GM12878 (cell line): ENCODE measurements around the gene KDELR1. TPM values are rescaled to one million over a fixed set of nuclear protein-coding genes. Genes with fewer than 3 reads are reported as not detected.

Source experiments
- ATAC-seq: fragments of 200-7000 bp; cut with Tn5 transposase; 3 replicates; pipeline ENCODE4 v1.9.1; 2020; ENCODE audit warnings: mild to moderate bottlenecking, moderate library complexity
- BruUV-seq: library from RNA; stranded (reverse); fragments of 400-500 nt; replicated peaks from 2 replicates; lab custom pipeline; 2021; lab: Mats Ljungman, UMichigan
- CTCF ChIA-PET: fragments of 300-600 bp; sonication (Branson Sonifier 250); formaldehyde crosslinking; extraction: SDS; loops from one replicate; lab custom pipeline; 2021; ENCODE audit warnings: inconsistent platforms; lab: Yijun Ruan, JAX
- POLR2A ChIA-PET: fragments of 350-600 bp; formaldehyde crosslinking; extraction: SDS; loops from one replicate; lab custom pipeline; 2021; ENCODE audit warnings: inconsistent platforms; lab: Charles Lee
- RAD21 ChIA-PET: fragments of 300-600 bp; sonication (Branson Sonifier 250); formaldehyde crosslinking; loops from one replicate; lab custom pipeline; 2023; ENCODE audit warnings: antibody characterized with exemption; ENCODE audit not compliant: unreplicated experiment; lab: Charles Lee
- SMC1A ChIA-PET: fragments of 300-600 bp; sonication (Branson Sonifier 250); formaldehyde crosslinking; loops from one replicate; lab custom pipeline; 2023; ENCODE audit not compliant: unreplicated experiment, uncharacterized antibody; lab: Charles Lee
- DNase-seq: peaks from one replicate; pipeline ENCODE4 v3.0.0-alpha.2; 2011; ENCODE audit warnings: low read depth, low spot score
- FAIRE-seq: peaks from 3 replicates; lab custom pipeline; 2011; peaks lifted over from hg19 to GRCh38; lab: Jason Lieb, UNC
- H2AFZ ChIP-seq: 2 replicates; pipeline ENCODE4 v1.6.0; 2011; ENCODE audit warnings: low read depth, low read length, control low read depth; ENCODE audit not compliant: control insufficient read depth
- H3K27ac ChIP-seq: 2 replicates; pipeline ENCODE4 v1.5.1; 2011; ENCODE audit warnings: control low read depth; ENCODE audit not compliant: control insufficient read depth, insufficient read depth
- H3K27me3 ChIP-seq, 2 experiments: replicated peaks in 1 of 2; 2 replicates each; pipeline versions ENCODE4 v1.6.0 to v1.6.1; 2011; ENCODE audit warnings: low read length in 1 of 2; ENCODE audit not compliant: control insufficient read depth in 2 of 2, insufficient read depth in 2 of 2
- H3K36me3 ChIP-seq, 2 experiments: 2 replicates each; pipeline ENCODE4 v1.5.1; 2011; ENCODE audit warnings: low read length in 1 of 2; ENCODE audit not compliant: control insufficient read depth in 2 of 2, insufficient read depth in 2 of 2
- H3K4me1 ChIP-seq: 2 replicates; pipeline ENCODE4 v1.6.1; 2011; ENCODE audit warnings: mild to moderate bottlenecking, low read length, moderate library complexity, mixed read lengths; ENCODE audit not compliant: control insufficient read depth, insufficient read depth
- H3K4me2 ChIP-seq: 2 replicates; pipeline ENCODE4 v1.6.0; 2011; ENCODE audit warnings: control low read depth; ENCODE audit not compliant: control insufficient read depth, insufficient read depth
- H3K4me3 ChIP-seq: fragments of 200-600 bp; sonication (generic); 2 replicates; pipeline ENCODE4 v1.5.1; 2016
- H3K79me2 ChIP-seq: 2 replicates; pipeline ENCODE4 v1.6.0; 2011; ENCODE audit warnings: low read length; ENCODE audit not compliant: control insufficient read depth, insufficient read depth
- H3K9ac ChIP-seq: 2 replicates; pipeline ENCODE4 v1.8.0; 2011; ENCODE audit warnings: low read length, control low read depth, mixed read lengths; ENCODE audit not compliant: control insufficient read depth, insufficient read depth
- H3K9me3 ChIP-seq: replicated peaks from 3 replicates; pipeline ENCODE4 v1.5.1; 2011; ENCODE audit warnings: mild to moderate bottlenecking, low read length; ENCODE audit not compliant: control insufficient read depth, insufficient read depth
- H4K20me1 ChIP-seq: 2 replicates; pipeline ENCODE4 v1.6.0; 2011; ENCODE audit not compliant: control insufficient read depth, insufficient read depth
- BCL3 ChIP-seq: IDR thresholded peaks from 2 replicates; pipeline ENCODE4 v1.6.1; 2011; ENCODE audit warnings: borderline replicate concordance, low read depth, mild to moderate bottlenecking, moderate library complexity, low read length; ENCODE audit not compliant: insufficient read depth, poor library complexity, severe bottlenecking
- CBX5 ChIP-seq: sonication (generic); IDR thresholded peaks from 2 replicates; pipeline ENCODE4 v1.6.1; 2016; ENCODE audit warnings: low read depth, moderate library complexity, mild to moderate bottlenecking, inconsistent platforms
- FOXK2 ChIP-seq: fragments of 450-650 bp; IDR thresholded peaks from 2 replicates; pipeline ENCODE4 v1.6.1; 2017; ENCODE audit warnings: mild to moderate bottlenecking, moderate library complexity
- WGBS: methylation state at CpG from one replicate; pipeline ENCODE4 v1.1.6; 2016; ENCODE audit warnings: low lambda C conversion rate; ENCODE audit not compliant: insufficient replicate concordance, insufficient coverage; ENCODE audit errors: missing lambda C conversion rate; 5-methylcytosine and 5-hydroxymethylcytosine counted together
- in situ Hi-C: fragments of 300-500 bp; cut with MboI; formaldehyde crosslinking; loops from 9 replicates; pipeline ENCODE4 v1.14.3; 2018; ENCODE audit warnings: mixed read lengths
- intact Hi-C: fragments of 100-400 bp; cut with micrococcal nuclease; formaldehyde crosslinking; loops from one replicate; pipeline ENCODE4 v1.14.2; 2022; ENCODE audit not compliant: unreplicated experiment
- polyA plus RNA-seq, 11 experiments: library from polyadenylated mRNA; depleted of rRNA in 4 of 11; unstranded in 6 of 11; stranded (reverse) in 5 of 11; fragments of >200 nt; fragmentation: Nextera tagmentation in 4 of 11; fragmentation: Illumina TruSeq in 1 of 11; extraction: Ambion mirVana in 4 of 11; extraction: Trizol in 1 of 11; gene quantifications; 1 replicate in 1 of 11; 2 replicates in 10 of 11; pipeline versions ENCODE4 v1.2.1 to v1.2.3, GENCODE V29; 2011 to 2016; ENCODE audit warnings: inconsistent platforms in 2 of 11, missing spikeins in 2 of 11, low read depth in 1 of 11
- total RNA-seq, 4 experiments: library from RNA; depleted of rRNA in 3 of 4; stranded (reverse); fragments of >200 nt in 3 of 4; fragmentation: Illumina TruSeq in 1 of 4; extraction: Trizol in 1 of 4; gene quantifications; 2 replicates each; pipeline versions ENCODE4 v1.2.1 to v1.2.3, GENCODE V29; 2013 to 2021

Gene KDELR1
- total and polyA plus RNA-seq, 10 of the 15 experiments (the other 5 are each of a cell fraction or from before 2014, with no cell fraction given): 2.3 to 71.0 (median 45.2) TPM

- no peak for TF ChIP-seq CBX5
- TF ChIP-seq, all 136 proteins: peak for 24
Measured at GRCh38 chr19:48362716-48363499, 28.4 kb downstream of the KDELR1 start (continued).

GRCh38 chr19:48361912-48362311, 29.4 kb downstream of the KDELR1 start:
- H4K20me1 ChIP-seq: no peaks in the 10 kb centered on the region
- BruUV-seq: no TSS peak
- WGBS: 100% methylated on average over 3 of the region's 3 CpGs
- H3K9me3 ChIP-seq: no peaks in the 10 kb centered on the region
- H3K79me2 ChIP-seq: peaks cover 3% of the 10 kb centered on the region
- FAIRE-seq (no peak), ATAC-seq (no peak), DNase-seq (no peak)
- H3K27ac ChIP-seq: no peak overlapping the region
- H3K9ac ChIP-seq: no peak overlapping the region
- ChIA-PET CTCF (interaction anchor here (1.1 kb wide), 1 partner anchor 29 kb away, joined by 8 read pairs; the partner anchor contains the start of gene KDELR1), POLR2A (interaction anchor here (3.1 kb wide), 1 partner anchor 28 kb away, joined by 39 read pairs; no protein-coding TSS in a partner anchor), SMC1A (no interaction called here), RAD21 (no interaction called here)
- in situ Hi-C loops: no loop called here
- no peak overlapping the region for H2AFZ ChIP-seq
- intact Hi-C loops: loop anchor here (5.0 kb wide), 1 partner anchor 130 kb away; no protein-coding TSS in a partner anchor
- H3K27me3 ChIP-seq: no peaks in the 10 kb centered on the region
- H3K4me3 ChIP-seq: no peak overlapping the region
- H3K4me1 ChIP-seq: peaks cover 9% of the 10 kb centered on the region; the same call in 1 of the 2 replicates
- TF ChIP-seq FOXK2 (no peak), BCL3 (peak; percentile 17)
- no peaks in the 10 kb centered on the region for H3K36me3 ChIP-seq
- H3K4me2 ChIP-seq: no peak overlapping the region
